Prostate gland (tissue), 2 donors: Measurements from ENCODE around the gene PCDHA1. TPM values are rescaled to one million over a fixed set of nuclear protein-coding genes. Genes with fewer than 3 reads are reported as not detected.
"Not testable (repeated sequence)": the region's sequence is repeated elsewhere in the genome, so short reads cannot be mapped to it uniquely, and the experiment has no call there.

Source experiments
- DNase-seq: peaks from one replicate; pipeline ENCODE4 v3.0.0-alpha.2; 2019; ENCODE audit warnings: low spot score
- H3K27ac ChIP-seq, 2 donors: fragments of 200-600 bp; sonication (generic); 2 replicates each; pipeline ENCODE4 v1.5.1; 2017 to 2019
- H3K27me3 ChIP-seq: fragments of 200-600 bp; sonication (generic); replicated peaks from 2 replicates; pipeline ENCODE4 v1.5.1; 2019; ENCODE audit not compliant: insufficient read depth
- H3K36me3 ChIP-seq, 2 donors: fragments of 200-600 bp; sonication (generic); 1 replicate in 1 of 2; 2 replicates in 1 of 2; pipeline versions ENCODE4 v1.5.1 to v1.8.1; 2017 to 2019
- H3K4me1 ChIP-seq: fragments of 200-600 bp; sonication (generic); replicated peaks from 2 replicates; pipeline ENCODE4 v1.5.1; 2019
- H3K4me3 ChIP-seq, 2 donors: fragments of 200-600 bp; sonication (generic); 2 replicates each; pipeline ENCODE4 v1.5.1; 2017 to 2019
- H3K9me3 ChIP-seq: fragments of 200-600 bp; sonication (generic); 2 replicates; pipeline ENCODE4 v1.5.1; 2017
- CTCF ChIP-seq, 4 experiments: fragments of 200-600 bp in 2 of 4; fragments of 450-650 bp in 2 of 4; sonication (generic) in 2 of 4; IDR thresholded peaks; 1 replicate in 3 of 4; 2 replicates in 1 of 4; pipeline ENCODE4 v1.5.1; 2016 to 2019; ENCODE audit warnings: antibody characterized with exemption in 4 of 4, mild to moderate bottlenecking in 2 of 4, moderate library complexity in 2 of 4
- POLR2A ChIP-seq: fragments of 450-650 bp; IDR thresholded peaks from one replicate; pipeline ENCODE4 v1.6.1; 2016; ENCODE audit warnings: antibody characterized with exemption, mild to moderate bottlenecking
- POLR2AphosphoS5 ChIP-seq: sonication (generic); formaldehyde crosslinking; IDR thresholded peaks from one replicate; pipeline ENCODE4 v1.6.1; 2017; ENCODE audit warnings: antibody characterized with exemption
- WGBS: methylation state at CpG from one replicate; pipeline ENCODE4 v1.1.5; 2018; 5-methylcytosine and 5-hydroxymethylcytosine counted together
- intact Hi-C: fragments of 100-400 bp; cut with DNase I; formaldehyde crosslinking; loops from one replicate; pipeline ENCODE4 v1.14.2; 2022
- total RNA-seq, 2 donors: library from RNA; depleted of rRNA; stranded (reverse); fragments of >200 nt; gene quantifications; one replicate each; pipeline ENCODE4 v1.1.0, GENCODE V29; 2016

PCDHA1 gene
- total RNA-seq, 2 donors from 2014 or later, result 0.85 TPM; not detected in 1

- H3K36me3 ChIP-seq, result no peaks in the 10 kb centered on the region
- intact Hi-C loops, result no loop called here
- no peaks in the 10 kb centered on the region for H3K9me3 ChIP-seq
- no peak for DNase-seq
- no peak overlapping the region for H3K27ac ChIP-seq
- no peak for TF ChIP-seq POLR2A
- no peak for TF ChIP-seq CTCF (IDR thresholded peaks at IDR 0.05)
- TF ChIP-seq POLR2AphosphoS5, result no peak
- H3K4me3 ChIP-seq, result no peak overlapping the region
- peaks cover 4% of the 10 kb centered on the region for H3K27me3 ChIP-seq
- H3K4me1 ChIP-seq, result no peaks in the 10 kb centered on the region
- WGBS, result 47% methylated on average over 84 of the region's 103 CpGs
Measured at GRCh38 chr5:140835622-140836510, 49.9 kb downstream of the PCDHA1 start.

DNA sequence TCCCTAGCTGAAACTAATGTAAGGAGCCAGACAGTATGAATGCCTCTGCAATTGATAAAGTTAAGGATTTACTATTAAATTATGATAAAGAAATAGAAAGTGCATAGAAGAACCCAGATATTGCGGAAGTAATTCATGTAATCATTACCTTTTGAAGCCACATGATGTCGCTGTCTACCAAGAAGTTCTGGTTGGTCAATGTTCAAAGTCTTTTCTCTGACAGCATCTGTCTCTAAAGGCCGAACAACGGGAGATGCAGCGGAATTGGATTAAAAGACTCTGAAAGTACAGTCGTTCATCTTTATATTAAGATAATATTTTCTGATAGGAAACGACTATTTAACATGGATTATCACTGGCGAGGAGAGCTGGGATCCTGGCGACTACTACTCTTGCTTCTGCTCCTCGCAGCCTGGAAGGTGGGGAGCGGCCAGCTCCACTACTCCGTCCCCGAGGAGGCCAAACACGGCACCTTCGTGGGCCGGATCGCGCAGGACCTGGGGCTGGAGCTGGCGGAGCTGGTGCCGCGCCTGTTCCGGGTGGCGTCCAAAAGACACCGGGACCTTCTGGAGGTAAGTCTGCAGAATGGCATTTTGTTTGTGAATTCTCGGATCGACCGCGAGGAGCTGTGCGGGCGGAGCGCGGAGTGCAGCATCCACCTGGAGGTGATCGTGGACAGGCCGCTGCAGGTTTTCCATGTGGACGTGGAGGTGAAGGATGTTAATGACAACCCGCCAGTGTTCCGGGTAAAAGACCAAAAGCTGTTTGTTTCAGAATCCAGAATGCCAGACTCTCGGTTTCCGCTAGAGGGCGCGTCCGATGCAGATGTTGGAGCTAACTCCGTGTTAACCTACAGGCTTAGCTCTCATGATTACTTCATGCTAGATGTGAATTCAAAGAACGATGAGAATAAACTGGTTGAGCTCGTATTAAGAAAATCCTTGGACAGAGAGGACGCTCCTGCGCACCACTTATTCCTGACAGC is 55.3 kb downstream of the PCDHA1 start, which contains the start of gene PCDHA8:
TSS of gene PCDHA8 (plus strand) at position 210 of the 985 bp plus-strand sequence. CDS start at position 345, 135 bp downstream.
- Histone ChIP-seq H3K27me3 (peaks cover 4% of the 10 kb centered on the region), H3K36me3 (no peaks in the 10 kb centered on the region), H3K9me3 (no peaks in the 10 kb centered on the region), H3K4me3 (no peak within 1 kb of the TSS), H3K4me1 (no peaks in the 10 kb centered on the region), H3K27ac (no peak within 1 kb of the TSS)
- 21% methylated on average over 46 of the region's 47 CpGs for WGBS
- no peak for DNase-seq
- TF ChIP-seq POLR2A (no peak), POLR2AphosphoS5 (no peak), CTCF (IDR thresholded peaks at IDR 0.05) (no peak)
- intact Hi-C loops, result no loop called here

DNA sequence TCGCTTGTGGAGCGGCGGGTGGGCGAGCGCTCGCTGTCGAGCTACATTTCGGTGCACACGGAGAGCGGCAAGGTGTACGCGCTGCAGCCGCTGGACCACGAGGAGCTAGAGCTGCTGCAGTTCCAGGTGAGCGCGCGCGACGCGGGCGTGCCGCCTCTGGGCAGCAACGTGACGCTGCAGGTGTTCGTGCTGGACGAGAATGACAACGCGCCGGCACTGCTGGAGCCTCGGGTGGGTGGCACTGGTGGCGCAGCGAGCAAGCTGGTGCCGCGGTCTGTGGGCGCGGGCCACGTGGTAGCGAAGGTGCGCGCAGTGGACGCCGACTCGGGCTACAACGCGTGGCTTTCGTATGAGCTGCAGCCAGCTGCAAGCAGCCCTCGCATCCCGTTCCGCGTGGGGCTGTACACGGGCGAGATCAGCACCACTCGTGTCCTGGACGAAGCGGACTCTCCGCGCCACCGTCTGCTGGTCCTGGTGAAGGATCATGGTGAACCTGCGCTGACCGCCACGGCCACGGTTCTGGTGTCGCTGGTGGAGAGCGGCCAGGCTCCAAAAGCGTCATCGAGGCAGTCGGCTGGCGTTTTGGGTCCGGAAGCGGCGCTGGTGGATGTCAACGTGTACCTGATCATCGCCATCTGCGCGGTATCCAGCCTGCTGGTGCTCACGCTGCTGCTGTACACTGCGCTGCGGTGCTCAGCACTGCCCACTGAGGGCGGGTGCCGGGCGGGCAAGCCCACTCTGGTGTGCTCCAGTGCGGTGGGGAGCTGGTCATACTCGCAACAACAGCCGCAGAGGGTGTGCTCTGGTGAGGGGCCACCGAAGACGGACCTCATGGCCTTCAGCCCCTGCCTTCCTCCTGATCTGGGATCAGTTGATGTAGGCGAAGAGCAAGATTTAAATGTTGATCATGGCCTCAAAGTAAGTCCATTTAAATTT is 57.1 kb downstream of the PCDHA1 start:
- no peak for DNase-seq
- intact Hi-C loops, result no loop called here
- no peak overlapping the region for H3K4me3 ChIP-seq
- 43% methylated on average over 85 of the region's 87 CpGs for WGBS
- H3K27me3 ChIP-seq, result no peaks in the 10 kb centered on the region
- no peak overlapping the region for H3K27ac ChIP-seq
- H3K9me3 ChIP-seq, result no peaks in the 10 kb centered on the region
- no peaks in the 10 kb centered on the region for H3K36me3 ChIP-seq
- TF ChIP-seq CTCF (IDR thresholded peaks at IDR 0.05) (no peak), POLR2AphosphoS5 (no peak)
- H3K4me1 ChIP-seq, result no peaks in the 10 kb centered on the region

- H3K4me1 ChIP-seq, DNase-seq, H3K27me3 ChIP-seq, intact Hi-C loops, H3K27ac ChIP-seq, H3K4me3 ChIP-seq, H3K9me3 ChIP-seq, H3K36me3 ChIP-seq: not testable (repeated sequence)
- WGBS, result 19% methylated on average over 29 of the region's 48 CpGs
Measured at GRCh38 chr5:140848139-140849102, 62.5 kb downstream of the PCDHA1 start, which contains the start of gene PCDHA9. Gene PCDHA9, plus strand, starts transcription at chr5:140848382. Its CDS starts 114 bp downstream, at chr5:140848496.

- not testable (repeated sequence) for H3K27ac ChIP-seq, H3K4me1 ChIP-seq, H3K36me3 ChIP-seq, H3K9me3 ChIP-seq, DNase-seq, H3K27me3 ChIP-seq, H3K4me3 ChIP-seq
- WGBS, result 41% methylated on average over 95 of the region's 101 CpGs
- intact Hi-C loops, result loop anchor here (10.0 kb wide), 1 partner anchor 195 kb away; no protein-coding TSS in a partner anchor
Measured at GRCh38 chr5:140849831-140850634, 64.1 kb downstream of the PCDHA1 start.
